HUES48 (cell line): ENCODE results near the gene NUDT1.

ENCODE experiments used
- H3K27ac ChIP-seq: one replicate; pipeline ENCODE4 v1.7.0; 2013; ENCODE audit warnings: low read depth, low read length, inconsistent platforms
- H3K27me3 ChIP-seq: 2 replicates; pipeline ENCODE4 v1.6.1; 2013; ENCODE audit warnings: mild to moderate bottlenecking, low read length; ENCODE audit not compliant: control insufficient read depth, insufficient read depth
- H3K36me3 ChIP-seq: 2 replicates; pipeline ENCODE4 v1.6.1; 2013; ENCODE audit warnings: low read length; ENCODE audit not compliant: control insufficient read depth, insufficient read depth
- H3K4me1 ChIP-seq: 2 replicates; pipeline ENCODE4 v1.6.1; 2013; ENCODE audit warnings: mild to moderate bottlenecking, low read length; ENCODE audit not compliant: control insufficient read depth, insufficient read depth
- H3K4me3 ChIP-seq: 2 replicates; pipeline ENCODE4 v1.5.1; 2013; ENCODE audit warnings: mild to moderate bottlenecking, low read depth, low read length
- H3K9ac ChIP-seq: 2 replicates; pipeline ENCODE4 v1.6.1; 2013; ENCODE audit warnings: mild to moderate bottlenecking, low read depth, low read length, moderate library complexity
- H3K9me3 ChIP-seq: 2 replicates; pipeline ENCODE4 v1.6.1; 2013; ENCODE audit warnings: low read length; ENCODE audit not compliant: control insufficient read depth, insufficient read depth

The NUDT1 gene

DNA sequence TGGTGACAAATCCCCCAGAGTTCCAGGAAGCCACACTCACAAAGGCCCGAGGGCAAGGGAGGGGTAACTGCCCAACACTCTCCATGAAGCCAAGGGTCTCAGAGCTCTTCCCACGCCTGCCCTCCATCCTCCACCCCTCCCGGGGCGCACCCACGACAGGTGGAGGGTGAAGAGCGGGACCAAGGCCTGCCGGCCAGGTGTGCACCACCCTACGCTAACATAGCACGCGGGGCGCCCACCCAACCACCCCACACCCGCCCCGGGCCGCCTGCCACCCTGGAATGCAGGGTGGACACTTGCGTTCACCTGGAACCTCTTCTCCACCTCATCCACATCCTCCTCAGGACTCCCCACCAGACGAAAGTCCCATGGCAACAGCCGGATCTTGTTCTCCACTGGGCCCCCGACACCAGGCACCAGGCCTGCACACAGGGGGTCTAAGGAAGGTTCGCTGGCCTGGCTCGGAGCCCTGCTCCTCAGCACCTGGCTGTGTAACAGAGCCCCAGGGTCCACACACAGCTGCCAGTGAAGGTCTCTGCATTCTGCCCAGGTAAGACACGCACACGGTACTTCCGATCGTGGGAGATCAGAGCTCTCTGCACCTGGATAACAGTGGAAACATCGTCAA is 42.0 kb upstream of the NUDT1 start:
- Histone ChIP-seq H3K27ac (no peak overlapping the region), H3K4me1 (no peaks in the 10 kb centered on the region), H3K27me3 (no peaks in the 10 kb centered on the region), H3K9me3 (peaks cover 7% of the 10 kb centered on the region), H3K9ac (no peak overlapping the region), H3K4me3 (no peak overlapping the region), H3K36me3 (peaks cover 47% of the 10 kb centered on the region)

GRCh38 chr7:2200584-2200980 is 41.4 kb upstream of the NUDT1 start:
- Histone ChIP-seq H3K27ac (no peak overlapping the region), H3K9me3 (peaks cover 1% of the 10 kb centered on the region; the same call in 1 of the 2 replicates), H3K36me3 (peaks cover 43% of the 10 kb centered on the region), H3K4me1 (no peaks in the 10 kb centered on the region), H3K4me3 (no peak overlapping the region), H3K27me3 (no peaks in the 10 kb centered on the region), H3K9ac (no peak overlapping the region)

DNA sequence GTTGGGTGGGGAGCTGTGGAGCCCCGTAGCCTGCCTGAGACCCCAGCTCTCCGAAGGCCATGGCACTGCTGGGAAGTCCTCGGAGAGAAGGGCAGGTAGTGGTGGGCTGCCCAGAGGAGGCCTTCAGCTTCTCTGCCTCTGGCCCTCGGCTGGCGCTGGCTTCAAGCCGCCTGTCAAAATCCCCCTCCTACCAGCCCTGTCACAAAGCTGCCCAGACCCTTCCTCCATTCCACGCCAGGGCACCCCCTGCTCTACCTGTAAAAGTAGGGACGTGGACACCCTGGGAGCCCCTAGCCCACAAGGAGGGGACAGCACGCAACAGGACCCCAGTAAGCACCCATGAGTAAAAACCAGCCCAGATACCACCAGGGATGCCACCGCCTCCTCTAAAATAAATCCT is 40.9 kb upstream of the NUDT1 start:
- H3K4me1 ChIP-seq: no peaks in the 10 kb centered on the region
- no peak overlapping the region for H3K27ac ChIP-seq
- no peaks in the 10 kb centered on the region for H3K9me3 ChIP-seq
- H3K4me3 ChIP-seq: no peak overlapping the region
- H3K9ac ChIP-seq: no peak overlapping the region
- no peaks in the 10 kb centered on the region for H3K27me3 ChIP-seq
- H3K36me3 ChIP-seq: peaks cover 38% of the 10 kb centered on the region

DNA sequence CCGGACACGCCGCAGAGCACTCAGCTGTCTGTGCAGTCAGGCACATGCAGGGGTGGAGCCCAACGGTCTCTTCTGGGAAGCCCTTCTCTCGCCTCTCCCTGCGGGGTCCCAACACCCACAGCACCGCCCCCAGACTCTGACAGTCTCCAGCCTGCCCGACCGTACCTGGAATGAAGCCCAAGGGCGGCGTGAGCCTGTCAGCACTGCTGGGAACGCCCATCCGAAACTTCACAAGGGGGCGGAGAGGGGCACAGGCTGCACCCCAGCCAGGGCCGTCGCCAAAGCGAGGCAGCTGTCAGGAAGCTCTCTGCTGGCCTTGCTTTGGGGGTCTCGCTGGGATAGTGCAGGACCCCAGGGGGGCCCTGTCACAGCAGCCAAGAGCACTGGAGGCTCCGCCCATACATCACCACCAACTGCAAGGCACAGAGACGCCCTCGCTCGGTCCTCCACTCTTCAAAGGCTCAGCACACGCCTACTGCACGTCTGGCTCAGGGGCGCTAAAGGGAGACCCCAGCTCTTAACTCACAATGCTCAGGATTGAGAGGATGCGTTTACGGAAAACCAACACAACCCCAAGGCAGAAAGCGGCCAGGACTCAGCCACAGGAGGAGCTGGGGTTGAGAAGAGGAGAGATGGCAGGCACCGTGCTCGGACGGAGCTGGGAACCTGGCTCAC is 40.2 kb upstream of the NUDT1 start:
- H3K4me3 ChIP-seq: no peak overlapping the region
- no peak overlapping the region for H3K9ac ChIP-seq
- no peaks in the 10 kb centered on the region for H3K4me1 ChIP-seq
- no peaks in the 10 kb centered on the region for H3K9me3 ChIP-seq
- H3K27me3 ChIP-seq: no peaks in the 10 kb centered on the region
- H3K36me3 ChIP-seq: peaks cover 36% of the 10 kb centered on the region
- H3K27ac ChIP-seq: no peak overlapping the region

DNA sequence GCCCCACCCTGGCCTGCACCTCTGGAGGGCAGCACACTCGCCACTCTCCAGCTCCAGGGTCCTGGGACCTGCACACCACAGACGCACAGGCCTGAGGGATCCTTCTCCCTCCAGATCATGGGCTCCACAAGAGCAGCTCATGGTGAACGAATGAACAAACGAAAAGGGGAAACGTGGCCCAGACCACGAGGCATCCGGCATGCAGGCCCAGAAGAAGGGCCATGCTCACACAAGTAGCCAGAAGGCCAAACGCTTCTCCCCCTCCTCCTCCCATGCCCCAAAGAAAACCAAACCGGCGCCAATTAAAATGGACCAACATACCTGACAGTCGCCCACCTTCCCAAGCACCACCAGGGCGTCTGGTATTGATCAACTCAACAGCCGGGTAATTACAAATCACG is 39.7 kb upstream of the NUDT1 start:
- Histone ChIP-seq H3K4me3 (no peak overlapping the region), H3K9me3 (no peaks in the 10 kb centered on the region), H3K4me1 (no peaks in the 10 kb centered on the region), H3K27me3 (no peaks in the 10 kb centered on the region), H3K36me3 (peaks cover 38% of the 10 kb centered on the region), H3K9ac (no peak overlapping the region; the same call in 1 of the 2 replicates), H3K27ac (no peak overlapping the region)

DNA sequence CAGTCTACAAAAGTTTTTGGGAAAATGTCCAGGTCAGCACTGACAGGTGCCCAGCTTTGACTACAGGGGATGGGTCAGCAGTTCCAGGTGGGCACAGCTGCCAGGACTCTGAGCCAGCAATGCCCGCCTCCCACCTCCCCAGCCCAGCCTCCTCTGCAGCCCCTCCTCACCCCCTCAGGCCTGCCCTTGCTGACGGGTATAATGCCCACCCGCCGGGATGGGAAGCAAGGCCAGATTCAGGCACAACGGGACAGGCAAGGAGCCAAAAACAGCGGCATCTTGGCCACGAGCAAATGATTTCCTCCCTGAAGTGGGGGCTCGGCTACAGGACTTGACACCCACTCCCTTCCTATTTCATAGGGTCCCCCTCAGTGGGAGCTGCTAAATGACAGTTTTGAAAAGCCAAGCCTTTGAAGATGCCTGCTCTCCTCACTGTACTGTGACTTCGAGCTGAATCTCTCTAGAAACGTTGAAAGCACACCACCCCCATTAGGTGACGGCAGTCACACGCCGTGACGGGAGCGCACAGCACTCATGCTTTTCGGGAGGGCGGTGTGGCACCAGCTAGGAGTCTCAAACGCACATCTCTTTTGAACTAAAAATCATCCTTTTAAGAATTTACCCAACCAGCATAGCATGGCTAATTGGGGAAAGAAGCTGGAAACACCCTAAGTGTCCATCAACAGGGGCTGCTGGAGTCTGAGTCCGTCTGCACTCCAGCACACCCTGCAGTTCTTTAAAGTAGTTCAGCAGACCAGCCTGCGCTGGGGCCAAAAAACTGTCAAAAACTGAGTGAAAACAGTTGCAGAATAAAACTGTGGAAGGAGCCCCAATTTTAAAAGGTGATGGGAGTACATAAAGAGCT is 38.9 kb upstream of the NUDT1 start:
- Histone ChIP-seq H3K27ac (no peak overlapping the region), H3K9ac (no peak overlapping the region), H3K4me1 (no peaks in the 10 kb centered on the region), H3K36me3 (peaks cover 46% of the 10 kb centered on the region), H3K4me3 (no peak overlapping the region), H3K9me3 (no peaks in the 10 kb centered on the region), H3K27me3 (no peaks in the 10 kb centered on the region)

DNA sequence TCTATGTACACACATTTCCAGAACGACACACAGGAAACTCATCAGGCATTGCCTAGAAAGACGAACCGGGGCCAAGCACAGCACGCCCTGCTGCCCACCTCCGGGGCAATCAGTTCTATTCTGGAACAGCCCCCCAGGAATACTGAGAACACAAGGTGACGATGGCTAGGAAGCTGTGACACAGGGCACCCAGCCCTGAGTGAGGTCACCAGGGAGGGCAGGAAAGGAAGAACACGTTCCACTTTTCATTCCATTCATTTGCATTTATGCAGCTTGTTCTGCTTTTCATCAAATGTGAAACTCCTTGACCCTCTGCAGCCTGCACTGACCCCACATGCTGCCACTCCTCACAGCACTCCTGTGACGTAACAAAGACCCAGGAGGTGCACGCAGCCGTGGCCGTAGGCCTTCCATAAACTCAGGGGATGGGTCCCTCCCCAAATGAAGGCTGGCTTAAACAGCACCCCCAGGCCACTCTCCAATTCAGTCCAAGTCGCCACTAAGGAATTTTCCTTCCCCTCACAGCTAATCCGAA is 38.2 kb upstream of the NUDT1 start:
- Histone ChIP-seq H3K9ac (no peak overlapping the region), H3K27ac (no peak overlapping the region), H3K27me3 (no peaks in the 10 kb centered on the region), H3K4me1 (no peaks in the 10 kb centered on the region), H3K4me3 (no peak overlapping the region), H3K9me3 (no peaks in the 10 kb centered on the region), H3K36me3 (peaks cover 51% of the 10 kb centered on the region)

GRCh38 chr7:2204446-2204845 is 37.6 kb upstream of the NUDT1 start:
- Histone ChIP-seq H3K9me3 (no peaks in the 10 kb centered on the region), H3K36me3 (peaks cover 47% of the 10 kb centered on the region), H3K4me1 (no peaks in the 10 kb centered on the region), H3K4me3 (no peak overlapping the region), H3K27me3 (no peaks in the 10 kb centered on the region), H3K9ac (no peak overlapping the region), H3K27ac (no peak overlapping the region)

DNA sequence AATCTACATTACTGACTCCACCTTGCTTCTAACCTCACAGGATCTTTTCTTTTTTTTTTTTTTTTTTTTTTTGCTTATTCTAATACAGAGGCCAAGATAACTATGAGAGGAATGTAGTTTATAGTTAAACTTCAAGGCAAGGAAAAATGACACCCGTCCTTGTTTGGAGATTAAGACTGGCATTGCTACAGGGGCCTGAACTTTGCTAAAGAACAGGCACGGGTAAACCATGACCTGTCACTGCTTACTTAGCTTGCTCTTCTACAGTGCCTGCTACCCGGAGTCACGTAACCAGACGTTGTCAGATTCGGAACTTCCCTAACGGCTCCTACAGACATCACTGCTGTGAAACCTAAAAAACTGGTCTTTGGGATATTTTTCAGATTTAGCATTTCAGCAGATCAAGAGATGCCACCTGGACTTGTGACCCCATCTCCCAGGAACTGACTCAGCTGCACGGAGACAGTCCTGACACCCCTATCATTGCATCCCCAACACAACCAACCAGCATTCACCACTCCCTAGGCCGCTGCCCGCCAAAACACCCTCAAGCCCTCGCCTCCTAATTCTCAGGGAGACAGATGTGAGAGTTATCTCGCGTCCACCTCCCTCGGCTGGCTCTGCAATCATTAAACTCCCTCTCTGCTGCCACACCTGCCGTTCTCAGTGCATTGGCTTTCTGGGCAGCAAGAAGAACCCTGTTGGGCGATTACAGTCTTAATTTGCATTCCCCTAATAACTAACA is 36.8 kb upstream of the NUDT1 start:
- no peak overlapping the region for H3K4me3 ChIP-seq
- no peaks in the 10 kb centered on the region for H3K9me3 ChIP-seq
- no peak overlapping the region for H3K9ac ChIP-seq
- no peak overlapping the region for H3K27ac ChIP-seq
- peaks cover 40% of the 10 kb centered on the region for H3K36me3 ChIP-seq
- no peaks in the 10 kb centered on the region for H3K4me1 ChIP-seq
- no peaks in the 10 kb centered on the region for H3K27me3 ChIP-seq

DNA sequence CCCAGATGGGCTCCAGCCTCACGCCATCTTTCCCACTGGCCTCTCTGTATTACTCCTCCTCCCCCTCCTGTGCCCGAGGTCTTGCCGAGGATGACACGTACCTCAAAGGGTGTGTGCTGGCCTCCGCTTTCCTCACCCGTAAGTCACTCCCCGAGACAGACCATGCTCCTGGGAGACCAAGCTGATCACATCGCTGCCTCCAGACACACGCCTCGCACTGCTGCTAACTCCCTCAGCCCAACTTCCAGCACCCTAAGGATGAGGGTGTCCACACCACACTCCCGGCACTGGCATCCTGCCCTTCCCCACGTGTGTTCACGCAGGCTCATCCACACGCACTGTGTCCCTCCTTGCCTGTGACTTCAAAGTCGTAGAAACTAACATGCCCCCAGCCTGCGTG is 33.3 kb upstream of the NUDT1 start:
- Histone ChIP-seq H3K36me3 (peaks cover 66% of the 10 kb centered on the region), H3K27me3 (no peaks in the 10 kb centered on the region), H3K4me3 (no peak overlapping the region), H3K9me3 (no peaks in the 10 kb centered on the region), H3K27ac (no peak overlapping the region), H3K4me1 (no peaks in the 10 kb centered on the region), H3K9ac (no peak overlapping the region)
